GM18873 (cell line): Measurements from ENCODE around the gene GRK2.
"Not testable (repeated sequence)": the region's sequence is repeated elsewhere in the genome, so short reads cannot be mapped to it uniquely, and the experiment has no call there.

Experiments
- ATAC-seq: cut with Tn5 transposase; IDR thresholded peaks from one replicate; pipeline ENCODE4 v1.9.1; 2021; ENCODE audit warnings: mild to moderate bottlenecking, moderate library complexity, moderate number of reproducible peaks; ENCODE audit not compliant: unreplicated experiment, low FRiP score

GRK2 gene

DNA sequence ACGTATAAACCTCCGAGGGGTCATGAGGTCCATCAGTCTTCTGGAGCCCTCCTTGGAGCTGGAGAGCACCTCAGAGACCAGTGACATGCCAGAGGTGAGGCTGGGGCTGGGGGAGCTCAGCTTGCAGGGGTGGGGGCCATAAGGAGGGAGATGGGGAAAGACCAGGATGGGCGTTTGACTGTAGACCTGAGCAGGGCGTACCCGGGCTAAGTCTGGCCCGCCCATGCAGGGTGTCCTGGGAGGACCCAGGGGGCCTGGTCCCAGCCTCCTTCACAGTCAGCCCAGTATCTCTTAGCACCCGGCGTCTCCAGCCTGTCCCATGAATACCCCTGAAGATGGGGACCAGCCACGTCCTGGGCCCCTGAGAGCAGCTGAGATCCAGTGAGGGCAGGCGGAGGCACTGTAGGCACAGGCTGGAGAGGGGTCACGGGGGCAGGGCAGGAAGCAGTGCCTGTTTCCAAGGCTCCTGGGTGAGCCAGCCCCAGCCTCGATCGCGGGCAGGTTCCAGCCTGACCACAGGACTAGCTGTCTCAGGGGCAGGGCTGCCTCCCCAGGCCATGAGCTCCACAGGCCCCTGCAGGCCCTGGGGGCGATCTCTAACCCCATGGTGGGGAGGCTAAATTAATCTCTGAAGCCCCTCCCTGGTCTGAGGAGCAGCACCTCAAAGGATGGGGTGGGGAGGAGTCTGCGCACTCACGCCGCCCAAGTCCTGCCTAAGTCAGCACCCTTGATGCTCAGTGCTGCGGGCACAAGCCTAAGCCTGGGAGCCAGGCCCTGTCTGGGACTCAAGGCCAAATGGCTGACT is 44.2 kb downstream of the GRK2 start:
- ATAC-seq: no peak

DNA sequence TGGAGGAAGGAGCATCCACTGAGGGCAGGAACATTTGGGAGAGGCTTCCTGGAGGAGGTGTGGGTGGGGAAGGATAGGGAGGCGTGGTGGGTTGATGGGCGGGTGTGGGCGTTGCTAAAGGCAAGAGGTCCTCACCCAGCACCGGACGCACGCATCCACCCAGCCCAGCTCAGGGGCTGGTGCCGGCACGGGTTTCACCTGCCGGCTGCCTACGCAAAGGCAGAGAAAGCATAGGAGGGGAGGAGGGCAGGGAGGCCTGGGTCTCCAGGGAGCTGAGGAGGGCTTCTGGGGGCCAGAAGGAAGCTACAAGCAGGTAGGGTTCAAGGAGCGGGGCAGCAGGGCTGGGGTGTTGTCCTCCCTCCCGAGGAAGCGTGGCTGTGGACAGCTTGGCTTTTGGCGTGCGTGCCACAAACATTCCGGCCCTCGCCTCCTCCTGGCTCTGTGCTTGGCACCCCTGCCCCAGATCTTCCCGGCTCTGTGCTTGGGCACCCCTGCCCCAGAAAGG is 44.8 kb downstream of the GRK2 start:
- no peak for ATAC-seq

GRCh38 chr11:67311556-67312082 is 45.3 kb downstream of the GRK2 start:
- ATAC-seq: no peak

GRCh38 chr11:67312187-67313021 is 46.1 kb downstream of the GRK2 start:
- ATAC-seq: no peak

- ATAC-seq: no peak
Observed at GRCh38 chr11:67313125-67313890, 47.0 kb downstream of the GRK2 start.

DNA sequence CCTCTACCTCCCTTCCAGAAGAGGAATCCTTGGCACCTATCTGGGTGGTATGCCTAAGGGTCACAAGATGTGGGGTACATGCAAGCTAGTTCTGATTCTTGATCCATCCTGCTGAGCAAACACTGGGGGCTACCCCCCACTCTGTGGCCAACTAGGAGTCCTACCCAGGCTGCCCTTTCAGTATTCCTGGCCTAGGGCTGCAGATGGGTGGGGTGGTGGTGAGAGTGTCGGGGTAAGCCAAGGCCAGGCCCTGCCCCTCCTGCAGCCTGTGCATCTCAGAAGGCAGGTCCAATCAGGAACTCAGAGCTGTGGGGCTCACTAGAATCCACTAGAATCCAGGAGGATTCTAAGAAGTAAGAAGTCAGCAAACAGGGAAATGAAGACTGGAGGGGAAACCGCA is 47.9 kb downstream of the GRK2 start:
- ATAC-seq: no peak

DNA sequence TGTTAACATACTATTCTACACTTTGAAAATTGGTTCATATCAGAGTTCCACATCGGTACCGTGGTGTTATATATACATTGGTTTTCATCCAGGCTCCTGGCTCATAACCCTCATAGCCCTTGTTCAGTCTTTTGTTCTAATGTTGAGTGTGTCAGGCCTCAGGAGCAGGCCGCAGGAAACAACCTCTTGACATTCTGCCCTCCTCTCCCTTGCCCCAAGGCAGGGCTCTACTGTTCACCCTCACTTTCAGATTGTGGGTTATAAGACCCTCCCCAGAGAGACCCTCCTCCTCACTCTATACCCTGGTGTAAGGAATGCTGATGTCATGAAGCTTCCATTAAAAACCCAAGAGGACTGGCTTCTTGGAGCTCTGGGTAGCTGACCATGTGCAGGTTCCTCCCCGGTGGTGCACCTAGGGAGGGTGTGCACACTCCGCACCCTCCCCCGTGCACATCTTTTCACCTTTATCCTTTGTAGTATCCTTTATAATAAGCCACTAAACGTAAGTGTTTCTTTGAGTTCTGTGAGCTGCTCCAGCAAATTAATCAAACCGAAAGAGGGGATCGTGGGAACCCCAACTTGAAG is 49.1 kb downstream of the GRK2 start:
- no peak for ATAC-seq

DNA sequence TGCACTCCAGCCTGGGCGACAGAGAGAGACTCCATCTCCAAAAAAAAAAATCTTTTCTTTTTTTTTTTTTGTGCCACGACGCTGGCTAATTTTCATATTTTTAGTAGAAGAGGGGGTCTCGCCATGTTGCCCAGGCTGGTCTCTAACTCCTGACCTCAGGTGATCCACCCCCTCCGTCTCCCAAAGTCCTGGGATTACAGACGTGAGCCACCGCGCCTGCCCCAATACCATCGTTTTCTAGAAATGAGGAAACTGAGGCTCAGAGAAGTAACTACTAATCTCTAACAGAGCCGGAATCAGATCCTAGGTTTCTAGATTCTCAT is 50.6 kb downstream of the GRK2 start:
- ATAC-seq: no peak

DNA sequence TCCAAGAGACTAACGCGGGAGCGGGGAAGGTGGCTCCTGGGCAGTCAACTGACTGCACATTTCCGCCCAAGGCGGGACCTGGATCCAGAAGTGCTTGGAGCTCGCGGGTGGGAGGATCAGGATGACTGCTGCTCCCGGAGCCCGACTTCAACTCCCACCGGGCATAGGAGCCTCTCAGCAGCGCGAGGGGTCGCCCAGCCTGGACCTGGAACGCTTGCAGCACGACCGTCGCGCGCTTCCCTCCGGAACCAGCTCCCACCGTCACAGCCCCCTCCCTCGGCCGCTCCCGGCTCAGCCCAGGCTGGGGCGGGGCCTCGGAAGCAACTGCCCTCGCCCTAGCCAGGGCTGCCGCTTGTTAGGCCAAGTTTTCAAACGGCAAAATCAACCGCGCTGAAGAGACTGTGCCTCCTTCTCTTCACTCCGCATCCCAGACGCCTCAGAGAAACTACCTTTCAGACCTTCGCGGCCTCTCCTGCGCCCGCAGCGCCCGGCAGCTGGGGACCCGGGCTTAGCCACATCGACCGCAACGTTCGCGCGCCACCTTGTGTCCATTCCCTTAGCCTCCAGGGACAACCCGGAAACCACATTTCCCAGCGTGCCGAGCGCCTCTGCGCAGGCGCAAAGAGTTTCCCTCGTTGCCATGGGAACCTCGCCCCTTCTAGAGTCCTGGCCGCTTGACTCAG is 51.1 kb downstream of the GRK2 start:
- ATAC-seq: peak; percentile 72

GRCh38 chr11:67317888-67318555 is 51.7 kb downstream of the GRK2 start:
- ATAC-seq: peak; percentile 22

DNA sequence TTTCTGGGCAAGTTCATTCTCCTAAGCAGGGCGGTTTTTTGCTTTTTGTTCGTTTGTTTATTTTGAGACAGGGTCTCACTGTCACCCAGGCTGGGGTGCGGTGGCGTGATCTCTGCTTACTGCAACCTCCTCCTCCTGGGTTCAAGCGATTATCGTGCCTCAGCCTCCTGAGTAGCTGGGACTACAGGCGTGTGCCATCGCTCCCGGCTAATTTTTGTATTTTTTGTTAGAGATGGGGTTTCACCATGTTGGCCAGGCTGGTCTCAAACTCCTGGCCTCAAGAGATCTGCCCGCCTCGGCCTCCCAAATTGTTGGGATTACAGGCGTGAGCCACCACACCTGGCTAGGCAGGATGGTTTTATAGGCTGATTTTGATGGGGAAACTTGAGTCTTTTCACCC is 52.6 kb downstream of the GRK2 start:
- ATAC-seq: not testable (repeated sequence)

GRCh38 chr11:67320011-67320410 is 53.7 kb downstream of the GRK2 start:
- ATAC-seq: no peak

DNA sequence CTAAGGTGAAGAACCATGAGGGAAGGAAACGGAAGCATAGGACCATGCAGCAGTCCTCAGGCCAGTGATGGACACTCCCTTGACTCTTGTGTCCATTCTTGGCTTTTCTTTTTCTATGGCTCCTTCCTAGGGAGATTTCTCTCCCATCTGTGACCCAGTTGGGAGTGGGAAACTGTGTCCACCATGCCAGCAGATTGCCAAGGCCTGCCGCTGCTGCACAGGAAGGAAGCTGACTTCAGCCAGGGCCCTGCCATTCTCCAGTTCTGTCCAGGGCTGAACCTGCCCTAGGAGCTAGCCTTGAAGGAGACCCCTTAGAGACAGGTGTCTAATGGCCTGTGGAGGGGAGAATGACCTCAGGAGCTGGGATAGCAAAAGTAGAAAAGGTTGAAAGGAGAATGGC is 54.4 kb downstream of the GRK2 start:
- ATAC-seq: no peak

DNA sequence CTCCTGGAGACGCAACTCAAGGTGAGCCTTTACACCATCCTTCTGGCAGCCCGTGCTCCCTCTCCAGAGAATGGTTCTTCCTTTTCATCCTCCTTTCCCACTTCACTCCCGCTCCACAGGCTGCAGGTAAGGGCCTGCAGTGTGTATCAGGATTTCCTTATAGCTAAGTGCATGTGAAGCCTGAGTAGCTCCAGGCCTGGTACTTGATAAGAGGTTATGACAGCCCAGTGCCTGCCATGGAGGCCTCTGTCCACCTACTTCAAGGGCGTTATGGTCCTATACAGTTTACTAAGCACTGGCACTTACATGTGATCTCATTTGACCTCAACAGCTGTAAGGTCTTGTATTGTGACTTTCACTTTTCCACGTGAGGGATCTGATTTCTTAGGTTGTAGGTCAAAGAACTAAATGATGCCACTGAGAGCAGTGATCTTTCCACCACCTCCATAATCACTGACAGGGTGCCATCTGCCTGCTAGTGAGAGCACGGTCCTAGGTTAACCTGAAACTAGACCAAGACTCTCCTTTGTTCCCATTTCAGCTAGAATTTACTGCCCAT is 55.1 kb downstream of the GRK2 start:
- no peak for ATAC-seq

DNA sequence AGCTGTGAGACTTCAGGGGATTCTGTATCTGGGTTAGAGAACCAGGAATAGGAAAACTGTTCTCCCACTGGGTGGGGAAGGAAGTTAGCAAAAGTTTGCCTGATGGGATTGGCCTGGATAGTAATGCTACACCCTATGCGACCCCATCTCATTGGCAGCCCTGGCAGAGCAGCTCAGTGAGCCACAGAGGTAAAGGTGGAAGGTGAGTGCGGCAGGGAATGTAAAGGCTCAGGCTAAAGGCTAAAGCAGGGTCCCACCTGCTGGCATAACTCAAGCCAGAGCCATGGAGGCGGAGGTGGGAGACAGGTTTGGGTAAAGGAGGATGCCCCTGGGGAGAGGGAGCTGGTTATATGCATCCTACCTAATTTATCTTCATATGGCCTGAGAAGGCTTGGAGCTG is 55.8 kb downstream of the GRK2 start:
- ATAC-seq: no peak

- ATAC-seq: no peak
Observed at GRCh38 chr11:67323526-67323925, 57.3 kb downstream of the GRK2 start.

DNA sequence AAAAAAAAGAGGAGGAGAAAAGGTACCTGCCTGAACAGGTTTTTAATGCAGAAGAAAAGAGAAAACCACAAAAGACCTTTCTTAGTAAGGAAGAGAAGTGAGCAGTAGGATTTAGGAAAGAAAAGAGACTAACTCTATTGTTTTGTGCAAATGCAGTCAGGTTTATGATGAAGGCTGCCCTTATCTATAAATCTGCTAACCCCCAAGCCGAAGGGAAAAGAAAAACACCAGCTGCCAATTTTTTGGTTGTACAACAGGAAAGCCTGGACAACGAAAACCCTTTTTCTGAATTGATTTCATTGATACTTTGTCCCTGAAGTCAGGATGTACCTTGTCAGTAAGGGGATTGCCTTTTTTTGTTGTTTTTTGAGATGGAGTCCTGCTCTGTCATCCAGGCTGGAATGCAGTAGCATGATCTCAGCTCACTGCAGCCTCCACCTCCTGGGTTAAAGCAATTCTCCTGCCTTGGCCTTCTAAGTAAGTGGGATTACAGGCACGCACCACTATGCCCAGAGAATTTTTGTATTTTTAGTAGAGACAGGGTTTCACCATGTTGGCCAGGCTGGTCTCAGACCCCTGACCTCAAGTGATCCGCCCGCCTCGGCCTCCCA is 65.9 kb downstream of the GRK2 start:
- ATAC-seq: no peak
